B cell (primary cell): ENCODE results near the gene LIMS2. TPM values are rescaled to one million over a fixed set of nuclear protein-coding genes. Genes with fewer than 3 reads are reported as not detected.

Experiments used
- ATAC-seq: fragments of 200-7000 bp; cut with Tn5 transposase; one replicate; pipeline ENCODE4 v1.10.0; 2021; ENCODE audit warnings: low read depth, mild to moderate bottlenecking, moderate number of reproducible peaks, moderate library complexity
- CTCF ChIA-PET: fragments of 350-600 bp; sonication (Branson Sonifier 250); formaldehyde crosslinking; loops from one replicate; lab custom pipeline; 2021; ENCODE audit warnings: antibody characterized with exemption, inconsistent platforms; lab: Charles Lee
- POLR2A ChIA-PET: fragments of 350-600 bp; sonication (Branson Sonifier 250); formaldehyde crosslinking; loops from one replicate; lab custom pipeline; 2021; ENCODE audit warnings: antibody characterized with exemption; lab: Charles Lee
- DNase-seq: peaks from one replicate; pipeline ENCODE4 v3.0.0; 2013
- H2AFZ ChIP-seq: 2 replicates; pipeline ENCODE4 v1.6.1; 2012; ENCODE audit warnings: mild to moderate bottlenecking, low read depth, low read length; ENCODE audit not compliant: insufficient read depth, poor library complexity, severe bottlenecking
- H3K27ac ChIP-seq, 2 donors: 1 replicate in 1 of 2; 2 replicates in 1 of 2; pipeline ENCODE4 v1.5.1; 2012 to 2013; ENCODE audit warnings: low read length in 2 of 2, mild to moderate bottlenecking in 2 of 2, moderate library complexity in 1 of 2
- H3K27me3 ChIP-seq, 4 experiments: fragments of 200-600 bp in 1 of 4; sonication (generic) in 1 of 4; replicated peaks in 1 of 4; 1 replicate in 2 of 4; 2 replicates in 2 of 4; pipeline versions ENCODE4 v1.6.1 to v1.7.0; 2013 to 2016; ENCODE audit warnings: low read length in 3 of 4, mild to moderate bottlenecking in 2 of 4, mixed read lengths in 1 of 4, moderate library complexity in 1 of 4; ENCODE audit not compliant: insufficient read depth in 4 of 4, control insufficient read depth in 3 of 4; ENCODE audit errors: control extremely low read depth in 1 of 4
- H3K36me3 ChIP-seq, 2 experiments: replicated peaks in 1 of 2; 1 replicate in 1 of 2; 2 replicates in 1 of 2; pipeline versions ENCODE4 v1.6.1 to v1.7.1; 2013; ENCODE audit warnings: low read length in 1 of 2; ENCODE audit not compliant: insufficient read depth in 2 of 2, control insufficient read depth in 1 of 2; ENCODE audit errors: control extremely low read depth in 1 of 2, extremely low read depth in 1 of 2
- H3K4me1 ChIP-seq, 2 donors: fragments of 200-600 bp in 1 of 2; sonication (generic) in 1 of 2; 1 replicate in 1 of 2; 2 replicates in 1 of 2; pipeline versions ENCODE4 v1.5.1 to v1.6.1; 2013 to 2017; ENCODE audit warnings: low read length in 2 of 2; ENCODE audit not compliant: control insufficient read depth in 2 of 2, insufficient read depth in 2 of 2
- H3K4me2 ChIP-seq: replicated peaks from 2 replicates; pipeline ENCODE3; 2012; ENCODE audit warnings: mild to moderate bottlenecking, low read depth, low read length; ENCODE audit not compliant: poor library complexity, severe bottlenecking
- H3K4me3 ChIP-seq, 5 experiments: fragments of 200-600 bp in 1 of 5; sonication (generic) in 1 of 5; 1 replicate in 3 of 5; 2 replicates in 2 of 5; pipeline versions ENCODE4 v1.5.1 to v1.7.0; 2011 to 2016; ENCODE audit warnings: low read length in 4 of 5, mild to moderate bottlenecking in 4 of 5, low read depth in 2 of 5, control low read depth in 1 of 5, moderate library complexity in 1 of 5; ENCODE audit not compliant: insufficient read depth in 1 of 5; ENCODE audit errors: control extremely low read depth in 1 of 5, extremely low read depth in 1 of 5
- H3K79me2 ChIP-seq: fragments of 200-600 bp; sonication (generic); one replicate; pipeline ENCODE4 v1.6.0; 2016; ENCODE audit warnings: low read length; ENCODE audit not compliant: control insufficient read depth, insufficient read depth
- H3K9ac ChIP-seq: fragments of 200-600 bp; sonication (generic); 2 replicates; pipeline ENCODE4 v1.6.1; 2017; ENCODE audit warnings: mild to moderate bottlenecking, low read length, moderate library complexity
- H3K9me3 ChIP-seq, 3 donors: one replicate each; pipeline versions ENCODE4 v1.6.1 to v1.7.1; 2013; ENCODE audit warnings: low read length in 2 of 3; ENCODE audit not compliant: control insufficient read depth in 2 of 3, insufficient read depth in 1 of 3; ENCODE audit errors: control extremely low read depth in 1 of 3
- H4K20me1 ChIP-seq: 2 replicates; pipeline ENCODE4 v1.6.0; 2012; ENCODE audit warnings: mild to moderate bottlenecking, low read length; ENCODE audit not compliant: insufficient read depth, control insufficient read depth, poor library complexity, severe bottlenecking
- H3K27ac Mint-ChIP-seq: one replicate; pipeline ENCODE4 v1.8.0; 2021; ENCODE audit warnings: mixed read lengths
- H3K27me3 Mint-ChIP-seq: one replicate; pipeline ENCODE4 v1.8.0; 2021; ENCODE audit warnings: mixed read lengths
- H3K4me1 Mint-ChIP-seq: one replicate; pipeline ENCODE4 v1.8.0; 2021; ENCODE audit warnings: mixed read lengths
- H3K4me3 Mint-ChIP-seq: one replicate; pipeline ENCODE4 v1.8.0; 2021; ENCODE audit warnings: mixed read lengths
- H3K9me3 Mint-ChIP-seq: one replicate; pipeline ENCODE4 v1.8.0; 2022; ENCODE audit warnings: mixed read lengths; ENCODE audit not compliant: insufficient read depth
- EZH2 ChIP-seq: IDR thresholded peaks from 2 replicates; pipeline ENCODE4 v1.6.1; 2012; ENCODE audit warnings: borderline replicate concordance, low read depth, mild to moderate bottlenecking, moderate library complexity, low read length; ENCODE audit not compliant: insufficient read depth, poor library complexity, severe bottlenecking
- WGBS: methylation state at CpG from one replicate; pipeline ENCODE4 v1.1.5; 2013; ENCODE audit warnings: missing lambda C conversion rate; ENCODE audit not compliant: insufficient coverage; 5-methylcytosine and 5-hydroxymethylcytosine counted together
- intact Hi-C: fragments of 100-400 bp; cut with micrococcal nuclease; formaldehyde crosslinking; loops from one replicate; pipeline ENCODE4 v1.10.0; 2022
- polyA plus RNA-seq: library from polyadenylated mRNA; depleted of rRNA; stranded (reverse); fragments of >200 nt; gene quantifications from 2 replicates; pipeline ENCODE4 v1.2.3, GENCODE V29; 2012
- total RNA-seq, 2 donors: library from RNA; stranded (reverse); fragments of 120-200 nt in 1 of 2; gene quantifications; 1 replicate in 1 of 2; 2 replicates in 1 of 2; pipeline versions ENCODE4 v1.2.3 to v1.2.4, GENCODE V29; 2013 to 2022
- TF ChIP-seq, protein P1 (sequence below): fragments of 200-600 bp; IDR thresholded peaks from one replicate; pipeline ENCODE4 v1.8.0; 2022; ENCODE audit warnings: antibody characterized with exemption, mild to moderate bottlenecking

Gene LIMS2
- total and polyA plus RNA-seq, 2 donors (not counting 1 experiment from before 2014, with no cell fraction given): 6.7 to 32.2 TPM

DNA sequence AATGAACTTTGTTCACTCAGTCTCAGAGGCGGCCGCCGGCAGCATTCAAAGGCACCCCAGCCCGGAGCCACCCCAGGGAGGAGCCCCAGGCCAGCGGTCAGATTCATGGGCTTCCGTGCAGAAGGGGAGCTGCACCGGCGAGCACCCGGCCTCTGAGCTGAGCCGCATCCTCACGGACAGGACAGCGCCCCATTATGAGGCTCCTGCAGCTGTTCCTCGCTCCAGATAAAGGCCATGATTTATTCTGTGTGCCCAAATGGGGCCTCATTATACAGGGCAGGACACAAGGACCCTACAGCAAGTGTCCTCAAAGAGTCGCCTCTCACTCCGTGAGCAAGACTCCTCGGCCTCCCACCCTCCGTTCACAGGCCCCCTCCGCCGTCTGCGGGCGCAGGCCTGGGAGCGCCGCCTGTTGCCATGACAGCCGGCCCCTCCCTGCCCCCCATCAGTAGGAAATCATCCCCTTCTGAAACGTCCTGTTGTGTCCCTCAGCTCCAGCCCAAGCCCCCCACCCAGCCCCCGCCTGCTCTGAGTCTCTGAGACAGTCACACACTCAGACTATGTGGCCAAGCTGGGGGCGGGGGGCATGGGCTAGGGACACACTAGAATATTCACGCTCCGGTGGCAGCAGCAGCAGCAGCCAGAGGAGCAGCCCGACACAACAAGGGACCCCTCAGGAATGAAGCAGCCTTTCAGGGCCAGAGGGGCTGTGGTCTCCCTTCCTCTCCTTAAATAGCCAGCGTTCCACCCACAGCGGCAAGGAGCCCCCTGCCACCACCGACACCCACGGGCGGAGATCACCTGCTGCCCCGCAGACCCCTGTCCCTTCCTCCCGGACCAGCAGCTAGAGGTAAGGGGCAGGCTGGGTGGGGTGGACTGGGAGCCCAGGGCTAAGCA lies 29.7 kb downstream of the LIMS2 start, which contains the start of gene GPR17:
Gene GPR17, plus strand, starts transcription at position 759 of the 897 bp plus-strand sequence. CDS start 4,583 bp downstream, outside the sequence.
- Histone ChIP-seq H2AFZ (no peak within 1 kb of the TSS), H3K4me3 (no peak within 1 kb of the TSS), H4K20me1 (no peaks in the 10 kb centered on the region), H3K4me2 (no peak within 1 kb of the TSS), H3K27ac (no peak within 1 kb of the TSS), H3K4me1 (peaks cover 25 to 60% of the 10 kb centered on the region in 2 donors), H3K27me3 (no peaks in the 10 kb centered on the region), H3K79me2 (no peaks in the 10 kb centered on the region), H3K9ac (no peak within 1 kb of the TSS), H3K9me3 (peaks cover 0 to under 1% (median 0%) of the 10 kb centered on the region in 3 donors), H3K36me3 (no peaks in the 10 kb centered on the region)
- POLR2A ChIA-PET: no interaction called here
- Mint-ChIP-seq H3K27me3 (no peaks in the 10 kb centered on the region), H3K9me3 (no peaks in the 10 kb centered on the region), H3K4me3 (no peak within 1 kb of the TSS), H3K4me1 (peaks cover 54% of the 10 kb centered on the region), H3K27ac (peak within 1 kb of the TSS; percentile 53)
- TF ChIP-seq, protein P1, sequence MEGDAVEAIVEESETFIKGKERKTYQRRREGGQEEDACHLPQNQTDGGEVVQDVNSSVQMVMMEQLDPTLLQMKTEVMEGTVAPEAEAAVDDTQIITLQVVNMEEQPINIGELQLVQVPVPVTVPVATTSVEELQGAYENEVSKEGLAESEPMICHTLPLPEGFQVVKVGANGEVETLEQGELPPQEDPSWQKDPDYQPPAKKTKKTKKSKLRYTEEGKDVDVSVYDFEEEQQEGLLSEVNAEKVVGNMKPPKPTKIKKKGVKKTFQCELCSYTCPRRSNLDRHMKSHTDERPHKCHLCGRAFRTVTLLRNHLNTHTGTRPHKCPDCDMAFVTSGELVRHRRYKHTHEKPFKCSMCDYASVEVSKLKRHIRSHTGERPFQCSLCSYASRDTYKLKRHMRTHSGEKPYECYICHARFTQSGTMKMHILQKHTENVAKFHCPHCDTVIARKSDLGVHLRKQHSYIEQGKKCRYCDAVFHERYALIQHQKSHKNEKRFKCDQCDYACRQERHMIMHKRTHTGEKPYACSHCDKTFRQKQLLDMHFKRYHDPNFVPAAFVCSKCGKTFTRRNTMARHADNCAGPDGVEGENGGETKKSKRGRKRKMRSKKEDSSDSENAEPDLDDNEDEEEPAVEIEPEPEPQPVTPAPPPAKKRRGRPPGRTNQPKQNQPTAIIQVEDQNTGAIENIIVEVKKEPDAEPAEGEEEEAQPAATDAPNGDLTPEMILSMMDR: no peak
- no peak for TF ChIP-seq EZH2
- intact Hi-C loops: loop anchor here (5.0 kb wide), 1 partner anchor 118 kb away; the partner anchor contains the start of gene IWS1
- CTCF ChIA-PET: interaction anchor here (19.3 kb wide), 1 partner anchor 53 kb away, joined by 553 read pairs; no protein-coding TSS in a partner anchor
- DNase-seq (no peak), ATAC-seq (no peak)
- 96% methylated on average over 37 of the region's 37 CpGs for WGBS

DNA sequence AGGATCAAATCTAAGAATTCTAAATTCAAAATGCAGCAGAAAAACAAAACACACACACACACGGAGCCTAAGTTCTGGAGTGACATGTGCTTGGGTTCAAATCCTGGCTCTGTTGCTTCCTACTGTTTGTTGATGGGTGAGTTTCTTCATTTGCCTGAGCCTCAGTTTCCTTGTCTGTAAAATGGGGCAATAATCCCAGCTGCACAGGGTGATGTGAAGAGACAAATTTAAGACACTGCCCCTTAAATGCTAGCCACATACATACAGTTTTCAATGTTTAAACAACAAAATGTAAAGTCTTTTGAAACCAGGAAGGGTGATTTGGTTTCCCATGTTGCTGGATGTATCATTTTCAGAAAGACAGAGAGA lies 30.3 kb downstream of the LIMS2 start:
- Histone ChIP-seq H2AFZ (no peak overlapping the region), H3K4me1 (peaks cover 31 to 60% of the 10 kb centered on the region in 2 donors), H3K36me3 (no peaks in the 10 kb centered on the region), H3K4me2 (no peak overlapping the region), H3K27me3 (no peaks in the 10 kb centered on the region), H3K9me3 (no peaks in the 10 kb centered on the region), H3K9ac (no peak overlapping the region), H3K79me2 (no peaks in the 10 kb centered on the region), H4K20me1 (no peaks in the 10 kb centered on the region), H3K27ac (no peak overlapping the region), H3K4me3 (no peak overlapping the region)
- POLR2A ChIA-PET: no interaction called here
- ATAC-seq (no peak), DNase-seq (no peak)
- TF ChIP-seq, protein P1: no peak
- no peak for TF ChIP-seq EZH2
- CTCF ChIA-PET: interaction anchor here (0.7 to 19.3 kb wide), 3 partner anchors 41 to 52 kb away, joined by 3 to 553 read pairs (median 3); no protein-coding TSS in a partner anchor
- WGBS: no CpG with 5 or more reads among the region's 1 CpG
- intact Hi-C loops: loop anchor here (5.0 kb wide), 1 partner anchor 118 kb away; the partner anchor contains the start of gene IWS1
- Mint-ChIP-seq H3K27ac (no peak overlapping the region), H3K4me3 (no peak overlapping the region), H3K4me1 (peaks cover 58% of the 10 kb centered on the region), H3K9me3 (no peaks in the 10 kb centered on the region), H3K27me3 (no peaks in the 10 kb centered on the region)
